ENCODE results near the gene ARHGEF4.

Gene ARHGEF4

GRCh38 chr2:130807659-130808385 lies 28.9 kb upstream of the ARHGEF4 start:
- Histone ChIP-seq H3K36me3 (ENCODE audit: insufficient read depth, low read length) (no peaks in the 10 kb centered on the region), H3K27me3 (ENCODE audit: insufficient read depth, low read length, poor library complexity, severe bottlenecking) (no peaks in the 10 kb centered on the region), H3K9me3 (ENCODE audit: insufficient read depth, low read depth, low read length) (no peaks in the 10 kb centered on the region), H3K79me2 (ENCODE audit: insufficient read depth, low read length) (no peaks in the 10 kb centered on the region), H3K9me2 (replicated peaks; ENCODE audit: low read depth, low read length) (no peaks in the 10 kb centered on the region), H3K4me2 (ENCODE audit: low read depth, low read length, poor library complexity, severe bottlenecking) (no peak overlapping the region), H2AFZ (ENCODE audit: low read length) (no peak overlapping the region), H3K9ac (ENCODE audit: low read depth, low read length, poor library complexity, severe bottlenecking) (no peak overlapping the region), H3K4me3 (ENCODE audit: low read length, poor library complexity, severe bottlenecking) (no peak overlapping the region), H3K4me1 (ENCODE audit: insufficient read depth, low read length, poor library complexity, severe bottlenecking) (no peaks in the 10 kb centered on the region), H4K20me1 (ENCODE audit: insufficient read depth, low read length, poor library complexity, severe bottlenecking) (no peaks in the 10 kb centered on the region), H3F3A (ENCODE audit: low read depth) (no peaks in the 10 kb centered on the region)
- TF ChIP-seq EZH2phosphoT487 (IDR thresholded peaks at IDR 0.05; ENCODE audit: borderline replicate concordance) (no peak), CTCF (conservative IDR thresholded peaks at IDR 0.05; ENCODE audit: low read length) (no peak)

GRCh38 chr2:130808482-130809268 lies 28.0 kb upstream of the ARHGEF4 start:
- H3K9ac ChIP-seq (ENCODE audit: low read depth, low read length, poor library complexity, severe bottlenecking), result no peak overlapping the region
- no peak for TF ChIP-seq CTCF (conservative IDR thresholded peaks at IDR 0.05; ENCODE audit: low read length)
- no peak for TF ChIP-seq EZH2phosphoT487 (IDR thresholded peaks at IDR 0.05; ENCODE audit: borderline replicate concordance)
- H3K4me3 ChIP-seq (ENCODE audit: low read length, poor library complexity, severe bottlenecking), result no peak overlapping the region

GRCh38 chr2:130810490-130810889 lies 26.2 kb upstream of the ARHGEF4 start:
- Histone ChIP-seq H3K4me3 (ENCODE audit: low read length, poor library complexity, severe bottlenecking) (no peak overlapping the region), H3K9me3 (ENCODE audit: insufficient read depth, low read depth, low read length) (no peaks in the 10 kb centered on the region), H3K79me2 (ENCODE audit: insufficient read depth, low read length) (no peaks in the 10 kb centered on the region), H4K20me1 (ENCODE audit: insufficient read depth, low read length, poor library complexity, severe bottlenecking) (no peaks in the 10 kb centered on the region), H3K9ac (ENCODE audit: low read depth, low read length, poor library complexity, severe bottlenecking) (no peak overlapping the region), H3K36me3 (ENCODE audit: insufficient read depth, low read length) (no peaks in the 10 kb centered on the region), H3F3A (ENCODE audit: low read depth) (no peaks in the 10 kb centered on the region), H3K9me2 (replicated peaks; ENCODE audit: low read depth, low read length) (no peaks in the 10 kb centered on the region), H3K27me3 (ENCODE audit: insufficient read depth, low read length, poor library complexity, severe bottlenecking) (no peaks in the 10 kb centered on the region), H3K4me1 (ENCODE audit: insufficient read depth, low read length, poor library complexity, severe bottlenecking) (no peaks in the 10 kb centered on the region), H2AFZ (ENCODE audit: low read length) (no peak overlapping the region), H3K4me2 (ENCODE audit: low read depth, low read length, poor library complexity, severe bottlenecking) (no peak overlapping the region)
- TF ChIP-seq EZH2phosphoT487 (IDR thresholded peaks at IDR 0.05; ENCODE audit: borderline replicate concordance), result no peak
- TF ChIP-seq CTCF (conservative IDR thresholded peaks at IDR 0.05; ENCODE audit: low read length), result no peak

More at GRCh38 chr2:130808482-130809268, 28.0 kb upstream of the ARHGEF4 start:
- Histone ChIP-seq H3K79me2 (ENCODE audit: insufficient read depth, low read length) (no peaks in the 10 kb centered on the region), H4K20me1 (ENCODE audit: insufficient read depth, low read length, poor library complexity, severe bottlenecking) (no peaks in the 10 kb centered on the region), H3F3A (ENCODE audit: low read depth) (no peaks in the 10 kb centered on the region), H2AFZ (ENCODE audit: low read length) (no peak overlapping the region), H3K4me1 (ENCODE audit: insufficient read depth, low read length, poor library complexity, severe bottlenecking) (no peaks in the 10 kb centered on the region), H3K36me3 (ENCODE audit: insufficient read depth, low read length) (no peaks in the 10 kb centered on the region), H3K27me3 (ENCODE audit: insufficient read depth, low read length, poor library complexity, severe bottlenecking) (no peaks in the 10 kb centered on the region), H3K4me2 (ENCODE audit: low read depth, low read length, poor library complexity, severe bottlenecking) (no peak overlapping the region), H3K9me3 (ENCODE audit: insufficient read depth, low read depth, low read length) (no peaks in the 10 kb centered on the region), H3K9me2 (replicated peaks; ENCODE audit: low read depth, low read length) (no peaks in the 10 kb centered on the region)

Measured in Loucy (cell line).